Posterior vena cava (tissue), 2 donors: ENCODE results near the gene BUD23. TPM values are rescaled to one million over a fixed set of nuclear protein-coding genes. Genes with fewer than 3 reads are reported as not detected.
"Not testable (repeated sequence)": the region's sequence is repeated elsewhere in the genome, so short reads cannot be mapped to it uniquely, and the experiment has no call there.

Experiments
- DNase-seq: peaks from one replicate; pipeline ENCODE4 v3.0.0-alpha.2; 2020; ENCODE audit warnings: low spot score
- intact Hi-C, 2 donors: fragments of 100-400 bp; cut with DNase I; formaldehyde crosslinking; loops; one replicate each; pipeline versions ENCODE4 v1.14.1 to v1.14.2; 2022 to 2023
- long read RNA-seq, 2 donors: library from polyadenylated mRNA; unstranded; transcript quantifications; one replicate each; pipeline ENCODE4 v2.0.0, GENCODE V29; 2020 to 2021
- total RNA-seq, 2 donors: library from RNA; stranded (reverse); fragmentation: NEBNext Ultra II Directional; extraction: Animal tissue kit (Norgen Biotek cat#: 25700); gene quantifications; one replicate each; pipeline ENCODE4 v1.2.1, GENCODE V29; 2021
- donor health status: DM: yes; HTN: yes; CAD: no.
- donor health status: DM: yes; HTN: yes; CAD: no.

Gene BUD23
- total RNA-seq, result 10 to 100 TPM; 44.6 to 46.6 TPM
- long read RNA-seq, donor 1, transcript BUD23-201 (12 exons, 1,230 nt), result major isoform, 14 of 18 reads
- long read RNA-seq, donor 1, partial matches to known transcripts, result 0 of 18 reads
- long read RNA-seq, donor 1, other reads (novel, unspliced or antisense), result 3 of 18 reads
- long read RNA-seq, donor 2, transcript BUD23-201 (12 exons, 1,230 nt), result major isoform, 118 of 168 reads
- long read RNA-seq, donor 2, transcript BUD23-204 (13 exons, 1,219 nt), result minor isoform, 5 of 168 reads
- long read RNA-seq, donor 2, partial matches to known transcripts, result 5 of 168 reads
- long read RNA-seq, donor 2, other reads (novel, unspliced or antisense), result 34 of 168 reads

- intact Hi-C loops, result no loop called here
- DNase-seq, result peak; percentile 99
Observed at GRCh38 chr7:73683056-73683787, at the start of gene BUD23, which contains the start of gene DNAJC30. BUD23 (plus strand) TSS chr7:73683597; CDS start chr7:73683626, 29 bp downstream. DNAJC30 (minus strand) TSS chr7:73683453; CDS start chr7:73683423, 30 bp downstream.

GRCh38 chr7:73633844-73634243 lies 49.6 kb upstream of the BUD23 start:
- intact Hi-C loops, result no loop called here

GRCh38 chr7:73635428-73636200 lies 47.8 kb upstream of the BUD23 start:
- intact Hi-C loops, result no loop called here
- no peak for DNase-seq

More at GRCh38 chr7:73633844-73634243, 49.6 kb upstream of the BUD23 start:
- DNase-seq, result no peak

- DNase-seq, result no peak
- intact Hi-C loops, result no loop called here
Observed at GRCh38 chr7:73638911-73639310, 44.5 kb upstream of the BUD23 start.

- intact Hi-C loops, result no loop called here
- DNase-seq, result no peak
Observed at GRCh38 chr7:73642834-73643233, 40.6 kb upstream of the BUD23 start.

GRCh38 chr7:73644688-73645286 lies 38.6 kb upstream of the BUD23 start:
- intact Hi-C loops, result no loop called here
- no peak for DNase-seq

GRCh38 chr7:73645643-73646174 lies 37.7 kb upstream of the BUD23 start:
- intact Hi-C loops, result no loop called here
- no peak for DNase-seq

- DNase-seq, result no peak
- intact Hi-C loops, result no loop called here
Observed at GRCh38 chr7:73646785-73647724, 36.3 kb upstream of the BUD23 start.

- intact Hi-C loops, result no loop called here
- no peak for DNase-seq
Observed at GRCh38 chr7:73647725-73648592, 35.4 kb upstream of the BUD23 start.

- intact Hi-C loops, result no loop called here
- no peak for DNase-seq
Observed at GRCh38 chr7:73648593-73649332, 34.6 kb upstream of the BUD23 start.

- intact Hi-C loops, result no loop called here
- no peak for DNase-seq
Observed at GRCh38 chr7:73649576-73649975, 33.8 kb upstream of the BUD23 start.

- no peak for DNase-seq
Observed at GRCh38 chr7:73650524-73650923, 32.9 kb upstream of the BUD23 start.

GRCh38 chr7:73652541-73652949 lies 30.9 kb upstream of the BUD23 start:
- intact Hi-C loops, result no loop called here
- no peak for DNase-seq

More at GRCh38 chr7:73650524-73650923, 32.9 kb upstream of the BUD23 start:
- intact Hi-C loops, result no loop called here

- intact Hi-C loops, DNase-seq: not testable (repeated sequence)
Observed at GRCh38 chr7:73655309-73655708, 28.1 kb upstream of the BUD23 start.

- no peak for DNase-seq
- intact Hi-C loops, result no loop called here
Observed at GRCh38 chr7:73659983-73660382, 23.4 kb upstream of the BUD23 start.

- intact Hi-C loops, DNase-seq: not testable (repeated sequence)
Observed at GRCh38 chr7:73660594-73660993, 22.8 kb upstream of the BUD23 start.
